Measurements from ENCODE around the gene LPCAT4.
A peak's percentile ranks its signal among the peaks of the same experiment; 100 is the strongest.

LPCAT4 gene

GRCh38 chr15:34337557-34338306 lies 29.3 kb downstream of the LPCAT4 start, which contains the start of gene SLC12A6:
TSS of gene SLC12A6 (minus strand) at chr15:34337781. CDS start at chr15:34336680, 1,101 bp downstream.
- peak within 1 kb of the TSS; percentile 56 for H3K27ac ChIP-seq
- no peak for TF ChIP-seq ZFX (IDR thresholded peaks at IDR 0.05; ENCODE audit: borderline replicate concordance)
- TF ChIP-seq, protein P1, sequence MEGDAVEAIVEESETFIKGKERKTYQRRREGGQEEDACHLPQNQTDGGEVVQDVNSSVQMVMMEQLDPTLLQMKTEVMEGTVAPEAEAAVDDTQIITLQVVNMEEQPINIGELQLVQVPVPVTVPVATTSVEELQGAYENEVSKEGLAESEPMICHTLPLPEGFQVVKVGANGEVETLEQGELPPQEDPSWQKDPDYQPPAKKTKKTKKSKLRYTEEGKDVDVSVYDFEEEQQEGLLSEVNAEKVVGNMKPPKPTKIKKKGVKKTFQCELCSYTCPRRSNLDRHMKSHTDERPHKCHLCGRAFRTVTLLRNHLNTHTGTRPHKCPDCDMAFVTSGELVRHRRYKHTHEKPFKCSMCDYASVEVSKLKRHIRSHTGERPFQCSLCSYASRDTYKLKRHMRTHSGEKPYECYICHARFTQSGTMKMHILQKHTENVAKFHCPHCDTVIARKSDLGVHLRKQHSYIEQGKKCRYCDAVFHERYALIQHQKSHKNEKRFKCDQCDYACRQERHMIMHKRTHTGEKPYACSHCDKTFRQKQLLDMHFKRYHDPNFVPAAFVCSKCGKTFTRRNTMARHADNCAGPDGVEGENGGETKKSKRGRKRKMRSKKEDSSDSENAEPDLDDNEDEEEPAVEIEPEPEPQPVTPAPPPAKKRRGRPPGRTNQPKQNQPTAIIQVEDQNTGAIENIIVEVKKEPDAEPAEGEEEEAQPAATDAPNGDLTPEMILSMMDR (IDR thresholded peaks at IDR 0.05), result no peak

DNA sequence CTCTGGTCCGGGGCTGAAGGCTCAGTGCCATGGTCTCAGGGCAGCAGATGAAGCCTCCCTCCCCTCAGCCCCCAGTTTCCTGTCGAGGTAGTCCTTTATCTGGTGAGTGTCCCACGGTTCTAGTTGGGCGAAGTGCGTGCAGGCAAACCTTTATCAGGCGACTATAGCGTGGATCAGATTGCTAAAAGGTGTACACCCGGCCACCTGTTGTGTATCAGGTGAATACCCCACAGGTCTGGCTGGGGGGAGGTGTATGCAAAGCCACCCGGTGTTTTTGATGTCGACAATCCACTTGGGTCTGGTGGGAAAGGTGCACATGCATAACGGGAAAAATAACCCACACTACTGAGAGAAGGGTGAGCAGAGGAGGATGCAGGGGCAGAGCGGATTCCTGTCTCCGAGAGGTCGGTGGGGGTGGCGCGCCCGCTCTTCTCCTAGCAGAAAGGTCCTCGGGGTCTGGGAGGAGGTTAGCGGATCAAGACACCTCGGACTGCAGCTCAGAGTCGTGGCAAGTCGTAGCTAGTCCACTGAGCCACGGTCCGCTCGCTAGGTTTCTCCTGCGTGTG lies 29.9 kb downstream of the LPCAT4 start:
- no peak for TF ChIP-seq ZFX (IDR thresholded peaks at IDR 0.05; ENCODE audit: borderline replicate concordance)
- TF ChIP-seq, protein P1 (IDR thresholded peaks at IDR 0.05), result no peak
- peak overlapping the region; percentile 56; the same call in 1 of the 2 replicates for H3K27ac ChIP-seq

GRCh38 chr15:34336231-34336990 lies 30.6 kb downstream of the LPCAT4 start:
- TF ChIP-seq, protein P1 (IDR thresholded peaks at IDR 0.05), result no peak
- no peak for TF ChIP-seq ZFX (IDR thresholded peaks at IDR 0.05; ENCODE audit: borderline replicate concordance)
- no peak overlapping the region for H3K27ac ChIP-seq

- no peak overlapping the region for H3K27ac ChIP-seq
- TF ChIP-seq, protein P1 (IDR thresholded peaks at IDR 0.05), result no peak
- TF ChIP-seq ZFX (IDR thresholded peaks at IDR 0.05; ENCODE audit: borderline replicate concordance), result no peak
Observed at GRCh38 chr15:34335176-34336032, 31.6 kb downstream of the LPCAT4 start.

- no peak overlapping the region for H3K27ac ChIP-seq
- TF ChIP-seq, protein P1 (IDR thresholded peaks at IDR 0.05), result no peak
- no peak for TF ChIP-seq ZFX (IDR thresholded peaks at IDR 0.05; ENCODE audit: borderline replicate concordance)
Observed at GRCh38 chr15:34334672-34335071, 32.3 kb downstream of the LPCAT4 start.

- no peak overlapping the region for H3K27ac ChIP-seq
- no peak for TF ChIP-seq ZFX (IDR thresholded peaks at IDR 0.05; ENCODE audit: borderline replicate concordance)
- TF ChIP-seq, protein P1 (IDR thresholded peaks at IDR 0.05), result no peak
Observed at GRCh38 chr15:34332553-34333120, 34.4 kb downstream of the LPCAT4 start.
